Endothelial cell of umbilical vein (primary cell): ENCODE data around the gene BCAN. TPM values are rescaled to one million over a fixed set of nuclear protein-coding genes. Genes with fewer than 3 reads are reported as not detected.

ENCODE experiments used
- BruUV-seq: library from RNA; stranded (reverse); fragments of 400-500 nt; replicated peaks from 2 replicates; lab custom pipeline; 2021; lab: Mats Ljungman, UMichigan
- CTCF ChIA-PET: fragments of 300-600, 350-600 bp; sonication (Branson Sonifier 250); formaldehyde crosslinking; loops from one replicate; lab custom pipeline; 2021; ENCODE audit warnings: antibody characterized with exemption, inconsistent platforms; lab: Charles Lee
- POLR2A ChIA-PET: fragments of 300-600, 350-600 bp; sonication (Branson Sonifier 250); formaldehyde crosslinking; loops from one replicate; lab custom pipeline; 2021; ENCODE audit warnings: antibody characterized with exemption, inconsistent platforms; lab: Charles Lee
- DNase-seq: peaks from one replicate; pipeline ENCODE4 v3.0.0-alpha.2; 2011; ENCODE audit warnings: low read depth, low spot score
- FAIRE-seq: peaks from 2 replicates; lab custom pipeline; 2011; peaks lifted over from hg19 to GRCh38; lab: Jason Lieb, UNC
- H2AFZ ChIP-seq: 2 replicates; pipeline ENCODE4 v1.6.0; 2012; ENCODE audit warnings: low read depth, low read length, control low read depth, inconsistent platforms
- H3K27ac ChIP-seq: 2 replicates; pipeline ENCODE4 v1.5.1; 2011; ENCODE audit warnings: low read depth, mild to moderate bottlenecking, control low read depth, low read length, moderate library complexity; ENCODE audit not compliant: insufficient read depth
- H3K27me3 ChIP-seq, 2 experiments: 2 replicates each; pipeline versions ENCODE4 v1.6.0 to v1.6.1; 2011; ENCODE audit warnings: low read length in 2 of 2, mixed read lengths in 1 of 2; ENCODE audit not compliant: control insufficient read depth in 2 of 2, insufficient read depth in 2 of 2
- H3K36me3 ChIP-seq, 2 experiments: 2 replicates in 1 of 2; 3 replicates in 1 of 2; pipeline ENCODE4 v1.5.1; 2011; ENCODE audit warnings: low read length in 2 of 2, mild to moderate bottlenecking in 1 of 2, moderate library complexity in 1 of 2; ENCODE audit not compliant: control insufficient read depth in 2 of 2, insufficient read depth in 2 of 2; ENCODE audit errors: extremely low read depth in 1 of 2
- H3K4me1 ChIP-seq: 3 replicates; pipeline ENCODE4 v1.5.1; 2011; ENCODE audit warnings: mild to moderate bottlenecking, low read length; ENCODE audit not compliant: control insufficient read depth, insufficient read depth; ENCODE audit errors: extremely low read depth
- H3K4me2 ChIP-seq: 2 replicates; pipeline ENCODE4 v1.6.1; 2011; ENCODE audit warnings: low read length, control low read depth, mixed read lengths; ENCODE audit not compliant: insufficient read depth
- H3K4me3 ChIP-seq, 3 experiments: fragments of 200-600 bp in 1 of 3; sonication (generic), shearing (Covaris generic) in 1 of 3; replicated peaks in 1 of 3; 2 replicates each; pipeline ENCODE4 v1.5.1; 2011 to 2016; ENCODE audit warnings: control low read depth in 3 of 3, low read length in 3 of 3, mild to moderate bottlenecking in 2 of 3, inconsistent platforms in 1 of 3, low read depth in 1 of 3, moderate library complexity in 1 of 3; ENCODE audit not compliant: insufficient read depth in 1 of 3
- H3K79me2 ChIP-seq: 2 replicates; pipeline ENCODE4 v1.6.0; 2012; ENCODE audit warnings: low read length, inconsistent platforms; ENCODE audit not compliant: control insufficient read depth, insufficient read depth
- H3K9ac ChIP-seq: replicated peaks from 2 replicates; pipeline ENCODE3; 2011; ENCODE audit warnings: low read length, control low read depth; ENCODE audit not compliant: insufficient read depth; ENCODE audit errors: extremely low read depth
- H3K9me1 ChIP-seq: replicated peaks from 3 replicates; pipeline ENCODE4 v1.6.0; 2011; ENCODE audit warnings: mild to moderate bottlenecking, low read length; ENCODE audit not compliant: control insufficient read depth, insufficient read depth; ENCODE audit errors: extremely low read depth
- H3K9me3 ChIP-seq: replicated peaks from 2 replicates; pipeline ENCODE4 v1.5.1; 2012; ENCODE audit warnings: low read length, inconsistent platforms; ENCODE audit not compliant: control insufficient read depth, insufficient read depth
- H4K20me1 ChIP-seq: replicated peaks from 2 replicates; pipeline ENCODE3; 2011; ENCODE audit warnings: mild to moderate bottlenecking, low read length; ENCODE audit not compliant: control insufficient read depth, insufficient read depth; ENCODE audit errors: extremely low read depth
- CTCF ChIP-seq, 2 donors: IDR thresholded peaks; 1 replicate in 1 of 2; 2 replicates in 1 of 2; pipeline ENCODE4 v1.5.1; 2011; ENCODE audit warnings: low read length in 2 of 2, mild to moderate bottlenecking in 2 of 2, moderate library complexity in 2 of 2, control low read depth in 1 of 2, inconsistent platforms in 1 of 2, low read depth in 1 of 2; ENCODE audit not compliant: insufficient read depth in 1 of 2; ENCODE audit errors: extremely low read depth in 1 of 2
- EZH2 ChIP-seq: IDR thresholded peaks from 2 replicates; pipeline ENCODE4 v1.6.1; 2012; ENCODE audit warnings: borderline replicate concordance, low read depth, mild to moderate bottlenecking, moderate library complexity, low read length, inconsistent platforms; ENCODE audit not compliant: severe bottlenecking
- GATA2 ChIP-seq: IDR thresholded peaks from 2 replicates; pipeline ENCODE4 v1.7.0; 2011; ENCODE audit warnings: low read depth, mild to moderate bottlenecking, moderate library complexity, mixed read lengths, low read length; ENCODE audit not compliant: insufficient read length, insufficient read depth
- dilution Hi-C: fragments of 300-500 bp; cut with MboI; formaldehyde crosslinking; loops from one replicate; pipeline ENCODE4 v1.15.0; 2019; ENCODE audit warnings: low sequenced_read_pairs; ENCODE audit not compliant: extremely low pct_ligation_motif_present
- intact Hi-C: fragments of 100-400 bp; cut with micrococcal nuclease; formaldehyde crosslinking; loops from one replicate; pipeline ENCODE4 v1.10.0; 2022
- polyA plus RNA-seq, 4 experiments: library from polyadenylated mRNA; depleted of rRNA in 3 of 4; stranded (reverse) in 3 of 4; unstranded in 1 of 4; fragments of >200 nt; gene quantifications; 2 replicates each; pipeline versions ENCODE4 v1.2.1 to v1.2.3, GENCODE V29; 2011 to 2012; ENCODE audit warnings: missing spikeins in 1 of 4
- total RNA-seq: library from RNA; stranded (reverse); gene quantifications from 2 replicates; pipeline ENCODE4 v1.2.3, GENCODE V29; 2021

The BCAN gene
- total and polyA plus RNA-seq, 2 donors (not counting 3 experiments of a cell fraction or from before 2014, with no cell fraction given): 0.15 TPM; not detected in 1

- Histone ChIP-seq H3K4me2 (peak overlapping the region; percentile 20), H3K4me3 (peak overlapping the region in 1 of 3 experiments; percentile 18), H4K20me1 (no peaks in the 10 kb centered on the region), H3K79me2 (no peaks in the 10 kb centered on the region), H2AFZ (peak overlapping the region; percentile 25), H3K27ac (no peak overlapping the region), H3K9me1 (no peaks in the 10 kb centered on the region), H3K4me1 (peaks cover 10% of the 10 kb centered on the region), H3K9me3 (no peaks in the 10 kb centered on the region), H3K27me3 (peaks cover 48 to 50% of the 10 kb centered on the region in 2 experiments), H3K36me3 (no peaks in the 10 kb centered on the region), H3K9ac (no peak overlapping the region)
- peak; percentile 75 for FAIRE-seq
- TF ChIP-seq GATA2 (no peak), CTCF (IDR thresholded peaks at IDR 0.05; ENCODE audit: extremely low read depth in 1 of 2, insufficient read depth in 1 of 2, low read depth in 1 of 2, low read length in 2 of 2) (peak; percentile 35 to 73), EZH2 (peak; percentile 93)
- peak; percentile 34 for DNase-seq
- ChIA-PET POLR2A (interaction anchor here (0.6 kb wide), 1 partner anchor 37 kb away, joined by 3 read pairs; no protein-coding TSS in a partner anchor), CTCF (interaction anchor here (0.7 to 13.8 kb wide), 31 partner anchors 10 to 450 kb away, joined by 3 to 237 read pairs (median 5); partner anchors contain the start of genes CRABP2, NES and TTC24)
- BruUV-seq: no TSS peak
- intact Hi-C loops (no loop called here), dilution Hi-C loops (no loop called here)
Measured at GRCh38 chr1:156623946-156624813, 17.7 kb upstream of the BCAN start.
